ENCODE results near the gene ZBP1.

The ZBP1 gene

DNA sequence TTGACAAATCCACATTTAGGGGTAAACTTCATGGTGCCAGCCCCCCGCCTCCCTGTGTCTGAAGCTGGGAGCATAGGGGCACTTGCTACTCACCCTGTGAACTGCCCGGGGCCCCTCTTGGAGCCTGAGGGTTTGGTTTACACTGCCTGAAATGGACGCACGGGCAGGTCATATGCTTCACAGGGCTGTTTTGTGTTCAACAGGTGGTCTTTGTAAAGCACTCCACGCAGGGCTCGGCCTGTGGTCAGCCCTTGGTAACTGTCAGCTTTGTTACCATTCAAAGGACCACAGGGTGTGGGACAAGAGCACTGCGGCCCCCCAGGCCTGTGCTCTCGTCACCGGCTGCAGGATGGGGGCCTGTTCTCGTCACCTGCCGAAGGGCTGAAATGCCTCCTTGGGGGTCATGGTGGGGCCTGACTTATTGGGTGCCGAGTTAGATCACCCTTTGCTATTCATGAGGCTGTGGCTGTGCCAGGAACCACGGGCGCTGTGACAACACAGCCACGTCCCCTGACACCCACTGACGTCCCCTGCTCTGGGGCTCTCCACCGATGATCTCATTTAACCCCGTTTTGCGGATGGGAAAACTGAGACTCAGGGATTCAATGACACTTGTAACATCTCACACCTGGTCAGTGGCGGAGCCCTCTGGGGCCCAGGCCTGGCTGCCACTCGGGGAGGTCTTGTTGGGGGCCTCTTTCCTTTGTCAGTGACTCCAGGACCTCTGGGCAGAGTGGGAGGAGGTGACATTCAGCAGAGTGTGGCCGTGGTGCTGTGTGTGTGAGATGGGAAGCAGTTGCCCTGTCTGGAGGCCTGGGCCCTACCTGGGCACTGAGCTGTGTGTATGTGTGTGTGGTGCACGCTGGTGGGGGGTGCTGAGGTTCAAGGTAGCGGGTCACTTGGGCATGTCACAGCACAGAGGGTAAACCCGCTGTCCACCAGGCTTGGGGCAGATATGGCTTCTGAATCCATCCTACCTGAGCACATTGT is 24.9 kb downstream of the ZBP1 start:
- TF ChIP-seq, protein P1, sequence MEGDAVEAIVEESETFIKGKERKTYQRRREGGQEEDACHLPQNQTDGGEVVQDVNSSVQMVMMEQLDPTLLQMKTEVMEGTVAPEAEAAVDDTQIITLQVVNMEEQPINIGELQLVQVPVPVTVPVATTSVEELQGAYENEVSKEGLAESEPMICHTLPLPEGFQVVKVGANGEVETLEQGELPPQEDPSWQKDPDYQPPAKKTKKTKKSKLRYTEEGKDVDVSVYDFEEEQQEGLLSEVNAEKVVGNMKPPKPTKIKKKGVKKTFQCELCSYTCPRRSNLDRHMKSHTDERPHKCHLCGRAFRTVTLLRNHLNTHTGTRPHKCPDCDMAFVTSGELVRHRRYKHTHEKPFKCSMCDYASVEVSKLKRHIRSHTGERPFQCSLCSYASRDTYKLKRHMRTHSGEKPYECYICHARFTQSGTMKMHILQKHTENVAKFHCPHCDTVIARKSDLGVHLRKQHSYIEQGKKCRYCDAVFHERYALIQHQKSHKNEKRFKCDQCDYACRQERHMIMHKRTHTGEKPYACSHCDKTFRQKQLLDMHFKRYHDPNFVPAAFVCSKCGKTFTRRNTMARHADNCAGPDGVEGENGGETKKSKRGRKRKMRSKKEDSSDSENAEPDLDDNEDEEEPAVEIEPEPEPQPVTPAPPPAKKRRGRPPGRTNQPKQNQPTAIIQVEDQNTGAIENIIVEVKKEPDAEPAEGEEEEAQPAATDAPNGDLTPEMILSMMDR (IDR thresholded peaks at IDR 0.05), result no peak

DNA sequence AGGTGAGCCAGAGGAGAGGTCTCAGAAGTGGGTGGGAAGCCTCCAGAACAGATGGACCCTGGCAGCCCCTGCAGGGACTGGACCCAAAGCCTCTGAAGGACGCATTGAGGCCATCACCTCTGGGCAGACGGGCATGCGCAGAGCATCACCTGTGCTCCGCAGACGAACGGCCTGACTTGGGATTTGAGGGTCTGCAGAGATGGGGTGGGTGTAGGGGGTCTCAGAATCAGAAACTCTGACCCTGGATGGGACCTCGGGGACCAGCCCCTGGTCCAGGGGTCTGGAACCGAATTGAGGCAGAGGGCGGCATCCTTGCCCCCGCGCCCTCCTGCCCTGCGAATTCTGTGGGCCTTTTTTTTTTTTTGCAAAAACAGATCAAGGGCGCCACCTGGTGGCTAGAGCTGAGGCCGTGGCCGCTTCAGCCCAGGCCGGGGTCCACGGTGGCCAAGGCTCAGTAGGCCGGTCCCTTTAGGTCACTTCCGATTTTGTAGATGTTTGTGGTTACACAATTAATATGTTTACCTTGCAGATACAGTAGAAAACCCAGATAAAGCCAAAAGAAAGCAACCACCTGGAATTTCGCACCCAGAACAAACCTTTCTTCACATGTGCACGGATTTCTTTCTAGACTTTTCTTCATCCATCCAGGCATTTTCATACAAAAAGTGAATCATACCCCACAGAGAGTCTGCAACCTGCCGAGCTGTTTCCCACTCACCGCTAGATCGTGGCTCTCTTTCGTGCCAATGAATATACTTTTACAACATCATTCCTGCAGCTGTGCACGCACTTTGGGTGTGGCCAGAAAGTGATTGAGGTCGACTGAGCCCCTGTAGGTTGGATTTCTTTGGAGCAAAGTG is 25.9 kb downstream of the ZBP1 start:
- TF ChIP-seq, protein P1 (IDR thresholded peaks at IDR 0.05), result peak; percentile 90

DNA sequence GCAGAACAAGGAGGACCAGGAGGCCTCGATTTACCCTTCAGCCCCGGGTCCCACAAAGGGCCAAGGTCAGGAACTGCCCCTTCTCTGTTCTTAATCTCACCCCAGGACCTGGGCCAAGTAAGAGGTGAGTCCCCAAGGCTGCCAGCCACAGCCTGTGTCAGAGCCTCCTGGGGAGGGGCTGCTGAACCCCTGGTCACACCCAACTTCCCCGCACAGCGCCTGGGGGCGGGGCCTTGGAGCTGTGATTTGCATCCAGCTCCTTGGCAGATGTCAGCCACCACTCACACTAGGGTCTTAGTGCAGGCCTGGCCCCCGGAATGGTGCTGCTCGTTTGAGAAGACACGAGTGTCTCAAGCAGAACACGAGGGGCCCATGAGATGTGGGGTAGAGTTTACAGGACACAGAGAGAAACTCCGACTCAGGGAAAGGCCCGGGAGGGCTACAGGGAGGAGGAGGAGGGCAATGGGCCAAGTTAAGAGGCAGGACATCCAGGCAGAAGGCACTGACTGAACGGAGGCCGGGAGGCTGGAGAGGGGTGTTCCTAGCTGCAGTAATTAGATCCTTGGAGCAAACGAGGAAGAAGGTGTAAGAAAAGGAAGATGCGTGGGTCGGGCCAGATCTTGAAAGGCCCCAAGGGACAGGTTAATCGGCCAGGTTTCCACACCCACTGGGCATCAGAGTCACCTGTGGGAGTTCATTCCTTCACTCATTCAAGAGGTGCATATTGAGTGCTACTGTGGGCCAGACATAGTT is 26.9 kb downstream of the ZBP1 start:
- TF ChIP-seq, protein P1 (IDR thresholded peaks at IDR 0.05), result no peak

DNA sequence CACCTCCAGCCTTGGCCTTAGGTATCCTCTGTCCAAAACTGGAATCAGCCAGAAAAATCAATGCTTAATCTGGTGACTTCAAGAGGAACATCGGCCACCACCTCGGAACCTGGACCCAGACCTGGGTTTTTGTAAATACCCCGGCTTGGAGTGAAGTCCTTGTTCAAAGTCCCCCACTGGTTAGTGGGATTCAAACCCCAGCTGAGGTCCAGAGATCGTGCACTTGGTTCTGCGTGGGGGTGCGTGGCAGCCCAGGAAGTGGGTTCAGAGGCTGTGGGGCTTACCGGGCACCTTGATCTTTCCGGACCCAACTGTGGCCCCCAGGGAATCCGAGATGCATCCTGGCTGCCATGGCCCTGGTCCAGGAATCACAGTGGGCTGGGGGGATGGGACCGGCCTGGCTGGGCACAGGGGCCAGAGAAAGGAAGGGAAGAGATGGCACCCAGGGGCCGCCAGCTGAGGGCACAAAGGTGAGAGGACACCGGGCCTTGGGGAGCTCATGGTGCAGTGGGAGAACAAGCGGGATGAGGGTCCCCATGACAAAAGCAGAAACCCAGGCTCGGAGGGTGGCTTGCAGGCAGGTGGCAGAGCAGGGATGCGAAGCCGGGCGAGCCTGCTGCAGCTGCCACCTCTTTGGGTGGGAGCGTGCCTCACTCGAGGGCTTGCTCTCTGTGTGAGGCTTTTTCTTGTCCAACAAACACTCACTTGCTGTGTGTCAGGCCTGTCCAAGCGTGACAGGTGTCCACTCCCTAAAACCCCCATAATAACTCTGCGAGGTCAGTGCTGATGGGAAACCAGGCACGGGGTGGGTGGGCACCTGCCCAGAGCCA is 27.7 kb downstream of the ZBP1 start:
- TF ChIP-seq, protein P1 (IDR thresholded peaks at IDR 0.05), result no peak

DNA sequence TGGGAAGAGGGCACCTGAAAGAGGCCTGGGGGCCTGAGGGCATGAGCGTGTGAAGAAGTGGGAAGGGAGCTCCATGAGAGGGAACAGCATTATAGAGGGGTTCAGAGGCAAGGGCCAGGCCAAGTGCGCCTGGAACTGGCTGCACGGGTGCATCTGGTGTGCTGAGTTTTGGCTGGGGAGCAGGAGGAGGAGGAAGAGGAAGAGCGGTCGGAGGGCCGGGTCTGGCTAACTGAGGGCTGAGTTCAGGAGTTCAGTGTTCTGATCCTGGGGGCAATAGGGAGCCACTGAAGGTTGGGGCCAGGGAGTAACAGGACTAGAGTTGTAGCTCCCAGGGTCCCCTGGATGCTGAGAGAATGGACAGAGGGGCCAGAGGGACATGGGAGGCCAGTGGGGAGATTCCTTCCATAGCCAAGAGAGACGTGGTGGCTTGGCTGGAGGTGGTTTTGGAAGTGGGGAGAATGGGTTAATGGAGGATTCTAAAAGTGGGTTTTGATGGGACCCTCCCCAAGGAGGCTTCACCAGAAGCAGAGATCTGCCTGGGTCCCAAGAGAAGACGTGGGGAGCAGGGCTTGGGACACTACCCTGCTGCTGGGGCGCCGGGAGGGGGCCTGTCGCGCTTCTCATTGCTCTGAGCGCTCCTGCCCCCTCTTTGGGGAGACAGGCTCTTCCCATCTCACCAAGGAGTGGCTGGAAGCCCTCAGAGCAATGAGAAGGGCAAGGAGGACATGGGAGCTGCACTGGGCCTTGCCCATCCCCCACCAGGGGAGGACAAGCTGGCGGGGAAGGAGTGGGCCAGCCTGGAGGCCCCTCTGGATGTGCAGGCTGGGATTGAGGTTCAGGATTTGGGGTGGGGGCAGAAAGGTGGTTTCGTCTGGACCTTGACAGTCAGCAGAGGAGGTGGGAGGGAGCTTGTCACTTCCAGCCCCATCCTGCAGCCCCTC is 28.7 kb downstream of the ZBP1 start:
- TF ChIP-seq, protein P1 (IDR thresholded peaks at IDR 0.05), result no peak

DNA sequence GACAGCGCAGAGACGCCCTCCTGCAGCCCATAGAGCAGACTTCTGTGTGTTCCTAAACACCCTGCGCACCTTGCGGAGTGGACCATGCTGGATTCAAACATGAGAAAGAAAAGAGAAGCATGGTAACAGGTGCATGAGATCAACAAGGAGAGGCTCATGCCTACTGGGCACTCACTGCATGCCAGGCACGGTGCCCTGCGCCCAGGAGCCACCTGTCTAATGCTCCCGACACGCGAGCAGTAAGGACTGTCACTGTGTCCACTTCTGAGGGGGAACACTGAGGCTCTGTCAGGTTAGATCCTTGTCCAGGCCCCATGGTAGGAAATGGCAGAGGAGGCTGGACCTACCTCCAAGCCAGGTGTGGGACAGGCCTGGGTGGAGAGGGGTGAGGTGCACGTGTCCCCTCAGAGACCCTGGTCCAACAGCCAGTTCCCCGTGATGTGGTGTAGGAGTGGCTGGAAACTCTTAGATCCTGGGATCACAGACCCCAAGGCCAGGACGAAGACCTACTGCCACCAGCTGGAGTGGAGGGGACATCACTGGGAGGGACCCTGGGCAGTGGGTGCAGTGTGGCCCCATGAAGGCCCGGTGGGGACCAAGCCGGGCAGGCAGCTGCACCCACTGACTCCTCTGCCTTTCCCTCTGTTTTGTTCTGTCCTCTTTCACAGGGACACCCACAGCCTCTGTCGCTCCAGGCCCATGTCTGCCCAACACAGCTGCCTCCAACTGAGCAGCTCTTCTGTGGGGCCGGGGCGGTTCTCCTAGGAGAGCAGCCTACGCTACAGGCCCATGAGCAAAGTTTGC is 29.5 kb downstream of the ZBP1 start:
- TF ChIP-seq, protein P1 (IDR thresholded peaks at IDR 0.05), result no peak

Measured in LNCAP (cell line).